Effector CD8-positive, alpha-beta T cell (primary cell): ENCODE results near the gene MFGE8.

Experiments used
- DNase-seq: peaks from one replicate; lab custom pipeline; 2025; lab: John Stamatoyannopoulos, UW

Gene MFGE8

DNA sequence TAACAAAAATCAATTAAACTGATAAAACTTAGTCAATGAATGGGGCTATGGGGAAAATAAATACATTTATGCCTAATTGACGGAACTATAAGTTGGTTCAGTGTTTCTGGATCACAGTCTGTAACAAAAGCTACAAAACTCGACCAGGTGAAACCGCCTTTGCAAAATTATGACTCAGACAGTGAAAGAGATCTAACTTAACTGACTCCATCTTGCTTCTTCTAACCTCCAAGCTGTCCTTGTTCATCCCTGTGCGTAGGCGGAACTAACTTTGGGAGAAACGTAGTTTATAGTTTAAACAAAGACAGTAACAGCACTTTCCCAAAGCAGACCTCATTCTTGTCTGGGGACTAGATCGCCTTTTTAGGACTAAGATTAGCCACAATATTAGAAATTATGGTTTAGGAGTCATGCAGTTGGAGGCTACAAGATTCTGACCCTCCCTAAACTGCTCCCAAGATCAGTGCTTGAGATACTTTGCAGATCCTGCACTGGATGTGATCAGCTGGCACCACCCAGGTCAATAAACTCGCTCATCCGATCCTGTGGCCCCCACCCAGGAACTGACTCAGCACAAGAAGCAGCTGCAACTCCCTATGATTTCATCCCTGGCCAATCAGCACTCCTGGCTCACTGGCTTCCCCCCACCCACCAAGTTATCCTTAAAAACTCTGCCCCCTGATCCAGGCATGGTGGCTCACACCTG lies 7.2 kb upstream of the MFGE8 start:
- no peak for DNase-seq

DNA sequence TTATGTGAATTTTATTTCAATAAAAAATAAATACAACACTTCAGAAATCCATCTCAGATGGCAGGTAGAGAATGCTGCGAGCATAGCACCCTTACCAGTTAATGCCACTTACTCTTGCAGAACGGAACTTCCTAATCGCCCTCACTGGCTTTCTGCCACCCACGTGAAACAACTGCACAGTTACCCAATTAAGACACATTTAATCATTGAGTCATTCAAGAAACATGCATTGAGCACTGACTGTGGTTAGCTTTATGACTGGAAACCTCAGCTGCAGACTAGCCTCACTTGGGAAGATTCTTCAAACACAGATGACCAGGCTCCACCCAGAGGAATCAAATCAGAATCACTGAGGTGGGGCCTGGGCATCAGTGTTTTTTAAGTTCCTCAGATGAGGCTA lies 5.6 kb upstream of the MFGE8 start:
- DNase-seq: no peak

DNA sequence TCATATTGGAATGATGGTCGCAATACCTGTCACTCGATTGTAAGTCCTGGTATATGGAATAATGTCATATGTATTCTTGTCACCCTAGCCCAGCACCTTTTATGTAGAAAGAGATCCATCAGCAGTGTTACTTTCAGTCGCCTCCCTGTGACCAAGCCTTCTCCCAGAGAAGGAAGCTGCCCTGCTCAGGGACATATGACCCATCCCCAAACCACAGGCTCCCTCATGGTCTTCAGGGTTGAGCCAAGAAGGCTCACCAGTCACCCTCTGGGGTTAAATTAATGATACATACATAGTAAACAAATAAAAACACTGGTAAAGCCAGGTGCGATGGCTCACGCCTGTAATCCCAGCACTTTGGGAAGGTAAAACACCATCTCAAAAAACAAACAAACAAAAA lies 4.6 kb upstream of the MFGE8 start:
- DNase-seq: no peak

DNA sequence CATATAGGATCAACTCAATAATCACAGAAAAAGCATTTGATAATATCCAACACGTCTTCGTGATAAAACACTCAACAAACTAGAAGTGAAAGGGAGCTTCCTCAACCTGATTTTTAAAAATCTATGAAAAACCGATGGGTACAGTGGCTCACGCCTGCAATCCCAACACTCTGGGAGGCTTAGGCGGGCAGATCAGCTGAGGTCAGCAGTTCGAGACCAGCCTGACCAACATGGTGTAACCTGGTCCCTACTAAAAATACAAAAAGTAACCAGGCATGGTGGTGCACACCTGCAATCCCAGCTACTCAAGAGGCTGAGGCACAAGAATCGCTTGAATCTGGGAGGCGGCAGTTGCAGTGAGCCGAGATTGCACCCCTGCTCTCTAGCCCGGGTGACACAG lies 2.2 kb upstream of the MFGE8 start:
- DNase-seq: no peak

DNA sequence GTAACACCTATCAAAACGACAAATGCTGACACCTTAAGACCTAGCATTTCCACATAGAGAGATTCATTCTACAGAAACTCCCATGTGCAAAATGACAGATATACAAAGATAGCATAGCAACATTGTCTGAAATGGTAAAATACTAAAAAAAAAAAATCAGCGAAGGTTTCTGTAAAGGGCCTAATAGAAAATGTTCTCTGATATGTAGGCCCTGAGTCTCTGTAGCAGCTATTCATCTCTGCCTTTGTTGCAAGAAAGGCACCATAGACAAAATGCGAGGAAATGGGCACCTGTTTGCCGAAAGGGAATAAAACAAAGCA lies 631 bp upstream of the MFGE8 start:
- DNase-seq: no peak

DNA sequence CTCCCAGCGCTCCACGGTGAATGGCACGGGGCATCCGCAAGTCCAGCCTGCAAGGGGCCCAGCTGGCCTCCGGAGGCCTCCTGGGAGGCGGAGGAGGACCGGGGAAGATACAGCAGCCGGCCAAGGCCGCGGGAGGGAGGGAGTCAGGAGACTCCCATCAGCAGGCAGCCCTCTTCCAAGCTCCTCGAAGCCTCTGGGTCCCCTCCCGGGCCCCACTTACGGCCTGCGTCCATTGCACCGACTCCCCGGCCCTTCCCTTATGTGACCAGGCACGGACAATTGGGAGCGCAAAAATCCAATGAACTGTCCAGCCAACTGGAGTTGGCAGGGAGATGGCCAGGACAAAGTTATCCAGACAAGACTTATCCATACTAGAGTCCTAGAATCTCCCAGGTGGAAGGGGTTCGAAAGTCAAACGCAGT lies 668 bp downstream of the MFGE8 start:
- no peak for DNase-seq

DNA sequence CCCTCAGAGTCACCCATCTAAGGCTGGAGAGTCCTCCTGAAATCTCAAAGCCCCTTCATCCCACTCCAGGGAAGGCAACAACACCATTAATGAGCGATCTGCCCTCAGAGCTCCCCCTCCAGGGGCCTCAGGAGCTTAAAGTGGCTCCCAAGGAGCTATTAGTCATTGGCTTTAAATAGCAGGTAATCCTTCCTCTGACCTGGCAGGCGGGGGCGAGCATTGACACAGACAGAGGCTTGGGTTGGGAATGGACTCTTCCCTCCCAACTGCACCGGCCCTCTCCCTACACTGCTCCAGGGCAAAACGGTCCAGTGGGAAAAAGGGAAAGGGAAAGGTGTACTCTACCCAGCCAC lies 1.4 kb downstream of the MFGE8 start:
- DNase-seq: no peak

DNA sequence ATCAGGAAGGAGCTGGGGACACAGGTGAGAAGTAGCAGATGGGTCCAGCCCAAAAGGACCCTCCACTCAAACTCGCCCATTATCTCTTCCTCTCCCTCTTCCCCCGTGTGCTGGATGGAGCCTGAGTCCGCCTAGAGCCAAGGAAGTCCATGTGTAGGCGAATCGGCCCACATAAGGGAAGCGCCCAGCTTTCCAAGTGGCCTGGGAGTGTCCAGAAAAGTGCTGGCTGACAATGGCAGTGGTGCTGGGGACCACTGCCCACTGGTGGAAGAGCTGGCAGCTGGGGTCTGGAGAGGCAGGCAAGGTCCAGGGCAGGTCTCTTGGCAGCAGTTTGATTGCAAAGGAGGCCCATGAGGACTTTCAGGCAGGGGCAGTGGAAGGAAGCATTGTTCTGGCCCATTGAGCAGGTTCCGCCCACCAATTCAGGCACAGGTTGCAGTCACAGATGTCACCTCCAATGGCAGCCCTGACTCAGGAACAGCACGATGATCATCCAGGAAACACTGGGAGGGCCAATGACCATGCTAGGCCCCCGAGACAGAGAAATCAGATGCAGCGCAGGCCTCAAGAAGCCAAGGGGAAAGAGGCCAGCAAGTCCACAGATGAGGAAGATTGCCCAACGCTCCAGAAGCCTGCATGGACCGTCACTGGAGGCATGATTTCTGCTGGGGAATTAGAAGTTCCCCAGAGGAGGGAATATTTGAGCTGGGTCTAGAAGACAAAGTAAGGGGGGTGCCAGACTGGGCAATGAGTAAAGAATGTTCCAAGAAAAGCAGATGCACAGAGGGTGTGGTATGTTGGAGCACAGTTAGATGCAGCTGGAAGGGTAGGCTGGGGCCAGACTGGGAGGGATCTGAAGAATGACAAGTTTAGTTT lies 3.0 kb downstream of the MFGE8 start:
- no peak for DNase-seq

DNA sequence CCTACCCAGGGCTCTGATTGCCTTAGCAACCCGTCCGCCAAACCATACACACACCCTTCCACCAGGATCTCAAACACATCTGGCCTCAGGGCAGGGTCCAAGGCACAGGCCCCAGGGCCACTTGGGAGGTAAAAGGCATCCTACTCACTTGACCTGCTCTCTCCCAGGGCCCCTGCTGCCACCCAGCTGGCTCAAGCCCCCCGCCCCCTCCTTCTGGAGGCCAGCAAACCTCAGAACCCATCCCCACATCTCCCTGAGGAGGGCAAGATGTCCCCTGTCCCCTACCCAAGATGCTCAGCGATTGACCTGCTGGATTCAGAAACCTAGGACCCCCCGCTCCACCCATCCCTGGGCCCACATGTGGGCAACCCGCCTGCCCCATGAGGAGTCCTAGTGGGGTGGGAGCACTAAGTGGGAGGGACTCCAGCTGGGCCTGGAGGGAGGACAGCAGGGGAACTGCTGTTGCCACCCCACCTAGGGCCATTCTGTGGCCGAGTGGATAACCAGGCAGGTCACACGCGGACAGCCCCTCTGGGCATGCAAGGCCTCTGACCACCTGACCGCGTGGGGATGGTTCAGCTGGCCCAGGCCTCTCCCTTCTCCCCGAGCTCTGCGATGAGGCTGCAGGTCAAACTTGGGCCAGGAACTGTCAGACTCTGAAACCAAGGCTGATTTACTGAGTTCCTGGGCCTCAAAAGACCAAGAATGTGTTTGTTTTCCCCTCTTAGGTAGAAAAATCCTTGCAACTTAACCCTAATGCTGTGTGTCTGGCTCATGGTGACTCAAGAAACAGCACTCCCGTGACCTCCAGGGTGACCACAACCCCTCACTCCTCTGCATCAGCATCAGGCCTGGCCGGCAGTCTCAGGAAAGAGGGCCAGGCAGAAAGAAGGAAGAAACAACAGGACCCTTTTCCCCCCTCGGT lies 4.2 kb downstream of the MFGE8 start:
- DNase-seq: no peak

DNA sequence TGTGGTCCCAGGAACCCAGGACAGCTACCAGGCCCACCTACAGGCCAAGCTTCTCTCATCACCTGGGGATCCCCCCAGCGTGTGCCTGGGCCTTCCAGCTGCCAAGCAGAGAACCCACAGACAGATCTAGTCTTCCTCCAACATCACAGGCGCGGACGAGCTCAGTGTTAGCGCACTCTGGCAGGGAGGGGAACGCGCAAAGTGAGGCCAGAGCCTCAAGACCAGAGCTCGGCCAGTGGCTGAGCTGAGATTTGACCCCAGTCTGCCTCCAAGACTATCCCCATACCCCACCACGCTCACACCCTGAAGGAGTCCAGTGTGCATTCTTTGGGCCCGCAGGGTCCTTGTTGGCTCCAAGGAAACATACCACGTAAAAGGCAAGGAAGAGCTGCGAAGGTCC lies 5.1 kb downstream of the MFGE8 start:
- DNase-seq: no peak

DNA sequence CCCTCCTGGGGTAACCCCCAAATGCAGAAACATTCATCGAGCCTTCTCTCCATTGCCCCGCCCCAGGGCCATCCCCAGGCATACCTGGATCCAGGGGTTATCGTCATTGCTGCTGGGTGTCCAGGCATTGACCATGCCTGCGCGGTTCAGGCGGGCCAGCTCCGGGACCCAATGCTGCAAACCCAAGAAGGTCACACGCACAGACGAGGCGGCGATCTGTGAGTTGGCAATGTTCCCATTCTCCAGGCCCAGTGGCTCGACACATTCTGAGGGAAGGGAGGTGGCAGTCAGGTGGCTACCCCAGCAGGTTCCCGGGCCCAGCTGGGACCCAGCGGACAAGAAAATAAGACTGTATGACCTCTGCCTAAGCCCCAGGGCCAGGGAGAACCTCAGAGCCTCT lies 6.1 kb downstream of the MFGE8 start:
- no peak for DNase-seq

DNA sequence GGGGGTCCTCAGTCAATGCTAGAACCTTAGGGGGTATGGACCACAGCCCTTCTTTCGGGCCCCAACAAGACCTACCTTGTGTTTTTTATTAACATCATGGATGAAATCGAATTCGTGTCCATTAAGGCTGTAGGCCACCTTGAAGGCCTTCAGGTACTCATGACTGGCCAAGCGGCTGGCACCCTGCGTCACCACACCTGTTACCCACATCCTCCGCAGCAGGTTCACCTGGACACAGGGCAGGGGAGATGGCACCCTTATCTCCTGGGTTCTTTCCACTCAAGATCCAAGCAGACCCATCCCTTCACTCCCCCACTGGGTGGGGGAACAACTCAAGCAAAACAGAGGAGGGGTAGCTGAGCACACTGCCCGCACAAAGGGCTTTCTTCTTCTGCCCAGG lies 6.6 kb downstream of the MFGE8 start:
- no peak for DNase-seq

DNA sequence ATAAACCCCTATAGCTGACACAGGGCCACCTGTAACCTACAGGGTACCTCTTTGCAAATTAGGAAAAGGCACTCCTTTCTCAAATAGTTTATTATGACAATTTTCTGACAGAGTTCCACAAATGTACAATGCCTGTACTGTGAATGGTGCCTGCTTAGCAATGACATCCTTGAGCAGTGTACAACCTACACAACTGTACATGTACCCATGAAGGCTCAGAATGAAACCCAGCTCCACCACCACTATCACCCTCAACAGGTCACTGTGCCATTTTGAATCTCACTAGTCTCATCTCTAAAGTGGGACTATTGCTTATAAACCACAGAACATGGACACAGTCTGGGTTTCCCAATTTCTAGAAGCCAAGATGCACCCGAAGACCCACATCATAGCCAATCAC lies 7.0 kb downstream of the MFGE8 start:
- no peak for DNase-seq

DNA sequence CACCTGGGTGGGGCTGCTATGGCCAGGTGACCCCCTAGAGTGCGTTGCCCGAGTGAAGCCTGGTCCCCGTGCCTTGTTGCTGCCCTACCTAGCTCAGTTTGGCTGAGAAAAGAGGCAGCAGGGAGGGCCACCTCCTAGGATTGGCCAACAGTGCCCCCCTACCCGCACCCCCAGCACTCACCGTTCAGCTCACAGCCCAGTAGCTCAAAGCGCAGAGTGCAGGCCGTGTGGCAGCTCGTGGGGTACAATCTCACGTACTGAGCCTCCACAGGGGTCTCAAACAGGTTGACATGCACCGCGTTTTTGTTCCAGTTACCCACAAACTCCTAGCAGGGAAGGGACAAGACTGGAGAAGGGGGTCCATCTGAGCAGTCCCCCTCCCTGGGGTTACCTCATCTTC lies 7.6 kb downstream of the MFGE8 start:
- DNase-seq: no peak

DNA sequence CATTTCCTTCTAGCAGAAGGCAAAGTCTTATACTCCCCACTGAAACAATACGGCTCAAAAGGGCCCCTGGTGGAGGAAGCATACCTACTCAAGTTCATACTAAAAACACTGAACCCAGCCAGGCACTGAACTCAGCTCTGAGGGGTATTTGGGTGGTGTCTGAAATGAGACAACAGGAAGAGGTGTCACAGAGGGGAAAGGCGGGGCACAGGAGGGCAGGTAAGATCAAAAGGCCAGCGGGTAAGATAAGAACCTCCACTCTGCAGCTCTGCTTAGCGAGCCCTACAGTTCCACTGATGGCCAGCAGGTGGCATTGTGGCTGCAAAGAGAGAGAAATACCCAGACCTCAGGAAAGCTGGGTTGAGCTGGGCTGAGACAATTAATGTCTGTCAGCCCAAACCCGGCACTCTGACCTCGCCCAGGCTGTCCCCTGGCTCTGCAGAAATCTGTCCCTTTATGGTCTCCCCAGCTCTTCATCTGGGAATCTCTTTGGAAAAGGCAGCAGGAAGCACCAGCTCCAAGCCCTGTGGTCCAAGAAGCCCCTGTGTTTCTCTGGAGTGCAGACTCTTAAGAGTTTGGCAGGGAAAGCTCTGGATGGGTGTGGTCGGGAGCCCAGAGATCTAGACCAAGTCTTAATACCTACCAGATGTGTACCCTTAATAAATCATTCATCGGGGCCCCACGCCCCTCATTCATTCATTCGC lies 8.4 kb downstream of the MFGE8 start:
- peak; percentile 91 for DNase-seq

DNA sequence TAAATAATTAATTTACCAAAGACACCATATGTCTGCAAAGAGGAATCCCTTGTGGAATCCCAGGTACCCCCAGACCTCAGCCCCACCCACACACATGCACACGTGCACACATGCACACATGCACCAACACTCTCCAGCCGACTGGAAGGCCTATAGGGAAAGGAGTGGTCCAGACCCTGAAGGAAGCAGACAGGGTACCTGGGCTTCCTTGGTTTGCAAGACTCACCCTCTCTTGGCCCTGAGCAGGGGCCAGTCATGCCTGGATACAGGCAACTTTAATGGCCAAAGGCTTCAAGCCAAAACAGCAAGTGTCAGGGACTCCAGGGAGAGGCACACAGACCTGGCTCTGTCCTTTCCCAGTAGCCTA lies 8.9 kb downstream of the MFGE8 start:
- no peak for DNase-seq

DNA sequence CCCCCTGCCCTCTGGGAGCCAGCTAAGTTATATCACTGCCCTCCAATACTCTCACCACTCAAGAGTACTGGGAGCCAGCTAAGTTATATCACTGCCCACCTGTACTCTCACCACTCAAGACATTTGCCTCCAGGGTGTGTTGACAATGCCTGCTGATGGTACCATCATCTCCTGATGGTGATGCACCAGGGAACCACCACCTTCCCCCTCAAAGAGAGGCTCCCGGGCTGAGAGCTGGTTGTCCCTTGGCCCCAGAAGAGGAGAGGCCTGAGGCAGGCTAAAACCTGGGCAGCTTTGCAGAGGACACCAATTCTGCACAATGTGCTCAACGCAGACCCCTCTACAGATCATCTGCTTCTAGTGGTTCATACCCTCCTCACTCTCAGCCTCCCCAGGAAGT lies 10.3 kb downstream of the MFGE8 start:
- DNase-seq: no peak

DNA sequence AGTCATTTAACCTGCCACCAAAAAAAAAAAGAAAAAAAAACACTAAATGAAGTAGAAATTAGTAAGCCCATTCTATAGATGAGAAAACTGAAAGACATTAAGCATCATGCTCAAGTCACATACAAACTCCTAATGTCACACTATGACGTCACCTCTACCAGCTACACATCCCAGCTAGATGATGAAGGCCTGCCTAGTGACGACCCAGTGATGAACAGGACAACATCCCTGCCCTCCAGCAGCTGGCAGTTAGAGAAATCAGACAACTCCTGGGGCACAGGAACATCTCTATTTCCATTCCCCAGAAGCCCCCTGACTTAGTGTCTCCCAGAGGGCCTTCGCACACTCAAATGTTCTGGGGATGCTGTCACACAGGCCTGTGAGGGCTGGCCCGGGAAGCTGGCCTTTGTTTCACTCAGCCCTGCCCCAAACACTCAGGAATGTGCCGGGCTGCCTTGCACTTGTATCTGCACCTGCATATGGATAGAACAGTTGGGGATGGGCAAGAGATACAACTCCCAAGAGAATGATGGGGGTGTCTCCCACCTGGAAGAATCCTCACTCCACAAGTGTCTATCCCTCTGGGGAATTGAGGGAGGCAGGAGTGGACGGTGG lies 10.9 kb downstream of the MFGE8 start:
- DNase-seq: no peak

DNA sequence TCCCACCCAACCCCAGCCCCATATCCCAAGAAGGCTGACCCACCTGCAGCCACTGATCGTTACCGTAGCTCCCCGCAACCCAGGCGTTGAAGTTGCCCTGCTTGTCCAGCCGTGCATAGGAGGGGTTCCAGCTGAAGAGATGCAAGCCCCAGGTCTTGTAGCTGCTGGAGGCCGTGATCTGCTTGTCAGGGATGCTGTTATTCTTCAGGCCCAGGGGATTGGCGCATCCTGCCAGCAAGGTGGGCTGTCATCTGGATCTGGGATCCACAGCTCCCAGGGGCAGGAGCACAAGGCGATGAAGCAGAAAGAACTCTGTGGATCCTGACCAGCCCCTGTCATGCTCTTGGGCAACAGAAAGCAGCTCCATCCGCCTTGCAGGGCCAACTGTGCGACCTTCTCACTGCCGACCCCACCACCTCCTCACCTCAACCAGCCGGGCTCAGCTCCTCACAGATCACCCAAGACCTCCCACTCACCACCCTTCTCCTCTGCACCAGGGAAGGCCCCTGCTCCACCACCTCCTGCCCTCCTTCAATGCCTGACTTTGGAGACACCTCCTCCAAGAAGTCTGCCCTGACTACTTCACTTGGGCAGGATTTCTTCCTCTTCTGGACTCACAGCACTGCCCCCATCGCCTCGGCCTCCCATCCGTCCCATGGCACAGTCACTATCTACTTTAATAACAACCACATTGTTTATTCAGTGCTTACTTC lies 11.5 kb downstream of the MFGE8 start:
- no peak for DNase-seq

DNA sequence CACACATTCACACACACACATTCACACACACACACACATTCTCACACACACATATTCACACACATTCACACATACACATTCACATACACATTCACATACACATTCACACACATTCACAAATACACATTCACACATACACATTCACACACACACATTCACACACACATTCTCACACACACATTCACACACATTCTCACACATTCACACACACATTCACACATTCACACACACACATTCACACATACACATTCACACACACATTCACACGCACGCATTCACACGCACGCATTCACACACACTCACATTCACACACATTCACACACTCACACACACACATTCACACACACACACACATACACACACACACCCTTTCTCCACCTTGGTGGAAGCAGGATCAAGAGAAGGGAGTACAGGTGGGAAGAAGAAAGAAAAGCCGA lies 12.2 kb downstream of the MFGE8 start:
- DNase-seq: no peak
